VCaP (cell line): Measurements from ENCODE around the gene TCP10L.
"Not testable (repeated sequence)": the region's sequence is repeated elsewhere in the genome, so short reads cannot be mapped to it uniquely, and the experiment has no call there.

Source experiments
- H3K27ac ChIP-seq: fragments of 450-650 bp; 2 replicates; pipeline ENCODE4 v1.5.1; 2017
- TF ChIP-seq, protein P1 (sequence below): fragments of 450-650 bp; conservative IDR thresholded peaks from 2 replicates; pipeline ENCODE4 v1.5.1; 2017; ENCODE audit warnings: mild to moderate bottlenecking, moderate library complexity

Gene TCP10L, protein sequence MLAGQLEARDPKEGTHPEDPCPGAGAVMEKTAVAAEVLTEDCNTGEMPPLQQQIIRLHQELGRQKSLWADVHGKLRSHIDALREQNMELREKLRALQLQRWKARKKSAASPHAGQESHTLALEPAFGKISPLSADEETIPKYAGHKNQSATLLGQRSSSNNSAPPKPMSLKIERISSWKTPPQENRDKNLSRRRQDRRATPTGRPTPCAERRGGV

DNA sequence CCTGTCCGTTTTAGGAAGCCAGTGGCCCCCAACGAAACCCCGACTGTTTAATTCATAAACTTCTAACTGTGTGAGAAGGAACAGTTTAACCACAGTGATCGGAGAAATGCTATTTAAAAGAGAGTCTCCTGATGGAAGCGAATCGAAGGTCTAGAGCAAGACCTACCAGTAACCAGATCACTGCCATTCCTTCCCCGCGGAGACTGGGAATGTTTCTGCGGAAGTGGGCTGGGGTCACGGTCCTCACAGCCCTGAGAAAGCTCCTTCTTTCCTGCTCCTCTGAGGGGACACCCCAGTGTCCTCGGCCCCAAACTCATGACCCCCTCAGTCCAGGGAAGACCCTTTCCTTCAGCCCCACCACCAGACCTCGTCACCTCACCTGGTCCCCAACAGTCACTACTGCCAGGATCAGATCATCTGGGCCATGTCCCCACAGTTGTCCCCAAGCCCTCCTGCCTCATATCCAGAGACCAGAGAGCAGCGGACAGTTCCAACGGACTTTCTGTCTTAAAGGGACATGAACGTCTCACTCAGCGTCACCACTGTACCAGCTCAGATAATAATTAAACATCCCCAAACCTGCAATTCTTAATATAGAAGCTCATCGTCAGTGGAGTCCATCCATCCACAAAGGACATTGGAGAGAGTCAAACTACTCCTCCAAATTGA lies at the start of gene TCP10L:
TCP10L (minus strand) TSS at position 482 of the 669 bp plus-strand sequence. CDS start 1,219 bp downstream, outside the sequence.
- TF ChIP-seq, protein P1, sequence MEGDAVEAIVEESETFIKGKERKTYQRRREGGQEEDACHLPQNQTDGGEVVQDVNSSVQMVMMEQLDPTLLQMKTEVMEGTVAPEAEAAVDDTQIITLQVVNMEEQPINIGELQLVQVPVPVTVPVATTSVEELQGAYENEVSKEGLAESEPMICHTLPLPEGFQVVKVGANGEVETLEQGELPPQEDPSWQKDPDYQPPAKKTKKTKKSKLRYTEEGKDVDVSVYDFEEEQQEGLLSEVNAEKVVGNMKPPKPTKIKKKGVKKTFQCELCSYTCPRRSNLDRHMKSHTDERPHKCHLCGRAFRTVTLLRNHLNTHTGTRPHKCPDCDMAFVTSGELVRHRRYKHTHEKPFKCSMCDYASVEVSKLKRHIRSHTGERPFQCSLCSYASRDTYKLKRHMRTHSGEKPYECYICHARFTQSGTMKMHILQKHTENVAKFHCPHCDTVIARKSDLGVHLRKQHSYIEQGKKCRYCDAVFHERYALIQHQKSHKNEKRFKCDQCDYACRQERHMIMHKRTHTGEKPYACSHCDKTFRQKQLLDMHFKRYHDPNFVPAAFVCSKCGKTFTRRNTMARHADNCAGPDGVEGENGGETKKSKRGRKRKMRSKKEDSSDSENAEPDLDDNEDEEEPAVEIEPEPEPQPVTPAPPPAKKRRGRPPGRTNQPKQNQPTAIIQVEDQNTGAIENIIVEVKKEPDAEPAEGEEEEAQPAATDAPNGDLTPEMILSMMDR: no peak
- H3K27ac ChIP-seq: no peak within 1 kb of the TSS

DNA sequence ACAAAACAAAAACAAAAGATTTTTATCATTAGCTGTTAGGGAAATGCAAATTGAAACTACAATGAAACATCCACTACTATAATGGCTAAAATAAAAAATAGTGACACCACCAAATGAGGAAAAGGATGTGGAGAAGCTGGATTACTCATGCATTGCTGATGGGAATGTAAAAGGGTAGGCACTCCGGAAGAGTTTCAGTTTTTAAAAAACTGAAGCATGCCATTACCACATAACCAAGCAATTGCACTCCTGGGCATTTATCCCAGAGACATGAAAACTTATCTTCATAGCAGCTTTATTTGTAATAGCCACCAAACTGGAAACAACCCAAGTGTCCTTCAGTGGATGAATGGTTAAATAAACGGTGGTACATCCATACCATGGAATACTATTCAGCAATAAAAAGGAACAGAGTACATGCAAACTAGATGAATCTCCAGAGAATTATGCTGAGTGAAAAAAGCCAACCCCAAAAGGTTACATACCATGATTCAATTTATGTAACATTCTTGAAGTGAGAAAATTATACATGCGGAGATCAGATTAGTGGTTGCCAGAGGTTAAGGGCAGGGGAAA lies 41.4 kb upstream of the TCP10L start:
- no peak overlapping the region for H3K27ac ChIP-seq
- TF ChIP-seq, protein P1: no peak

DNA sequence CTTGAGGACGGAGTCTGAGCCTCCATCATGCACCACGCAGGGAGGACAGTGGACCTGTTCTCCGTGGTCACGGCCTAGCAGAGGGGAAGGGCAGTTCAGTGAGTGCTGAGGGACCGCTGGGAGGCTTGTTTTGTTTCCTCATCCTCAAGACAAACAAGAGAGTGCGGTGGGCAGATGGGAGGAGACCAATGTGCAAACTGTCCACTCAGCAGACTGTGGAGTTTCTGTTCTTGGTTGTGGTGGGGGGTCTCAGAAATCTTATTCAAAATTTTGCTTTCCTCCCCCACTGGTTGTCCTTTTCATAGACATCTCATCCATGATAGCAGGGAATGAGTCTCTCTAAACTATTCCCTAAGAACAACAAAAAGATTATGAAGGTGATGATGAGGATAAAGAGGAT lies 32.9 kb upstream of the TCP10L start:
- H3K27ac ChIP-seq: not testable (repeated sequence)

DNA sequence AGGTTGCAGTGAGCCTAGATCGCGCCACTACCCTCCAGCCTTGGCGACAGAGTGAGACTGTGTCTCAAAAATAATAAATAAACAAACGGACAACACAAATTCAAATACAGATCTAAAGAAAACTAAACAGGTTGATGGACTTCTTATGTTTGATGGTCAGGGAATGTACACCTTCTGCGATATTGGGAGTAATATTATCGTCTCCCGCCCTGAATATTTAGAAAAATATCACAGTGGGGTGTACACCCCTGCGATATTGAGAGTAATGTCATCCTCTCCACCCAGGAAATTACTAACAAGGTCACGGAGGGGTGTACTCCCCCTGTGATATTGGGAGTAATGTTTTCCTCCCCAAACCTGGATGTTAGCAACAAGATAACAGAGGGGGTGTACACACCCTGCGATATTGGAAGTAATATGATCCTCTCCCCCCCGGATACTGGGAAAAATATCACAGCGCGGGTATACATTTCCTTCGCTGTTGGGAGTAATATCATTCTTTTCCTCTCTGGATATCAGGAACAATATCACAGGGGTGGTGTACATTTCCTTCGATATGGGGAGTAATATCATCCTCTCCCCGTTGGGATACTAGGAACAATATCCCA lies 28.2 kb upstream of the TCP10L start:
- TF ChIP-seq, protein P1: no peak

DNA sequence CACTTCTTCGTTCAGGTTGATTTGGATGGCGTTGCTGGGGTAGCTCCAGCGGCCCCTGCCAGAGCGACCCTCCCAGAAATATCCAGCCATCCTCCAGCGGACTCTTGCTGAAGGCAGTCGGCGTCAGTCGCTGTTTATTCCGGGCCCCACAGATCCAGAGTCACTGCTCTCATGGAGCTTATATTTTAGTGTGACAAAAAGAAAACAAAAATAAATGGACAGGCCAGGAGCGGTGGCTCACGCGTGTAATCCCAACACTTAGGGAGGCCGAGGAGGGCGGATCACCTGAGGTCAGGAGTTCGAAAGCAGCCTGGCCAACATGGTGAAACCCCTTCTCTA lies 27.6 kb upstream of the TCP10L start:
- peak overlapping the region; percentile 94 for H3K27ac ChIP-seq
- TF ChIP-seq, protein P1: no peak

More for the DNA sequence above, 28.2 kb upstream of the TCP10L start:
- peak overlapping the region; percentile 94 for H3K27ac ChIP-seq

DNA sequence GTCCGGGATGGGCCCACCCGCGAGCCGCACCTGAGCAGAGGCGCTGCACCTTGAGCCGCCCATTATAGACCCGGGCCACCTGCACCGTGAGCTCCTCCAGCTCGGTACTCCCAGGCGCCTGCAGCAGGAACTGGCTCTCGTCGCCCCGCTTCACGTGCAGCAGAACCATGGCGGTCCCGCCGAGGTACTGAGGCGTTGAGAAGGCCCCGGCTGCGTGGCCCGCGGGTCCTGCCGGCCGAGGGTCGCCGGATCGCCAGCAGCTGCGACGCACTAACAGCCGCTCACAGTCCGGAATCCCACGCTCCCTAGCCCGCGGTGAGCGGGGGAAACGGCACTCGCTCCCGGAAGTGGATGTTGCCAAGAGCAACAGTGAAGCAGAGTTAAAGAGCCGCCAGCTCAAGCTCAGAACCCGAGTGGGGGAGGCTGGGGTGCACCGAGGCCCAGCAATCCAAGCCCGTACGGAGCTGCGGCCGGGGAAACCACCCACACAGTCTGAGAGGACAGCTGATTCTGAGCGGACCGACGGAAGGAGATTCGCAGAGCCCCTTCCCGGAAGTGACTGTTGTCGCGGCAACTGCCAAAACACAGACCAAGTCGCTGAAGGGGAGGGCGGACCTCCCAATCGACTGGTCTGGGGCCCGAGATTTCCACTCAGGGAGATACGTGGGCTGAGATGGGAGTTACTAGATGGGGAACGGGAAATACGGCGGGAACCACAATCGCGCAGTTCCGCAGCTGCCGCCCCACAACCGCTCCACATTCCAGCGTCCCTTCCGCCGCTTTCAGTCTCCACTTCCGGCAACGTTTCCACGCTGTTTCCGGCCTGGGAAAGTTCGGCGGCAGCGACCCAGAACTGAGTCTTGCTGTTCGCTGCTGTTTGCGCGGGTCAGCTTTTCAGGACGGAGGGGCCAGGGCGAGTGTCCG lies 27.0 kb upstream of the TCP10L start, which contains the start of gene CFAP298:
CFAP298 (minus strand) TSS at position 303 of the 924 bp plus-strand sequence; CDS start at position 169, 134 bp downstream.
- peak within 1 kb of the TSS; percentile 94 for H3K27ac ChIP-seq
- TF ChIP-seq, protein P1: no peak

DNA sequence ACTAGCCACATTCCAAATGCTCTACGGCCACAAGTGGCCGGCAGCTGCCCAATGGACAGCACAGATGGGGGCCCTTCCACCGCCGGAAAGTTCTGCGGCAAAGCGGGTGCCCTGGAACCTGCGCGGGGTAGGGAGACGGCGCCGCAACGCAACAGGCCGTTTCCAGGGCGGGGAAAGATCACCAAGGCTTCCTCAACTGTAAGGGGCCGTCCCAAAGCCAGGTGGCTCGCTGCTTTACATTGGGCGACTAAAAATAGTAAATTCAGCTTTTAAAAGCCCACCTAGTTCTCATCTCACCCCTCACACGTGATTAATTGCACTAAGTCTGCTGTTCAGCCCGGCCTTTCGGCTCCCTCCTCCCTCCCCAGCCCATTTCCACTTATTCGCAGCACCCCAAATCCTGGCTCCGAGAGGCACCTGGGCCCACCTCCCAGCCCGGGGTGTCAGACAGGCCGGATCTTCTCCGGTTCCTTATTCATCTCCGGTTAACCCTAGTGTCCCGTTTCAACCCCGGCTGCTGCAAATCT lies 26.2 kb upstream of the TCP10L start:
- TF ChIP-seq, protein P1: no peak
- H3K27ac ChIP-seq: peak overlapping the region; percentile 94

DNA sequence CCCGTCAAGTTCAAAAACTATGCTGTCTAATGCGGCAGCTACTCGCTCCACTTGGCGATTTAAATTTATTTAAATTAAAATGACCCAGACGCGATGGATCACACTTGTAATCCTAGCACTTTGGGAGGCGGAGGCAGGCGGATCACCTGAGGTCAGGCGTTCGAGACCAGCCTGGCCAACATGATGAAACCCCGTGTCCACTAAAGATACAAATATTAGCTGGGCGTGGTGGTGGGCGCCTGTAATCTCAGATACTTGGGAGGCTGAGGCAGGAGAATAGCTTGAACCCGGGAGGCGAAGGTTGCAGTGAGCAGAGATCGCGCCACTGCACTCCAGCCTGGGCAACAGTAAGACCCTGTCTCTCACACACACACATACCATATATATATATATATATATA lies 25.6 kb upstream of the TCP10L start:
- H3K27ac ChIP-seq: peak overlapping the region; percentile 94
